Choroid plexus epithelial cell (primary cell): ENCODE results near the gene HTRA1.
A peak's percentile ranks its signal among the peaks of the same experiment; 100 is the strongest.

Experiments used
- DNase-seq: peaks from one replicate; pipeline ENCODE4 v3.0.0-alpha.2; 2010; ENCODE audit warnings: low read depth
- H3K4me3 ChIP-seq: 2 replicates; pipeline ENCODE4 v1.5.1; 2011; ENCODE audit warnings: low read depth, mild to moderate bottlenecking, control low read depth, low read length, moderate library complexity
- CTCF ChIP-seq: conservative IDR thresholded peaks from 2 replicates; pipeline ENCODE4 v1.5.1; 2011; ENCODE audit warnings: low read depth, mild to moderate bottlenecking, control low read depth, inconsistent platforms, low read length, moderate library complexity

The HTRA1 gene

GRCh38 chr10:122510736-122511135 lies 49.4 kb downstream of the HTRA1 start:
- DNase-seq: no peak
- no peak overlapping the region for H3K4me3 ChIP-seq
- TF ChIP-seq CTCF: no peak

GRCh38 chr10:122513053-122513452 lies 51.7 kb downstream of the HTRA1 start:
- no peak for TF ChIP-seq CTCF
- DNase-seq: no peak
- no peak overlapping the region for H3K4me3 ChIP-seq

GRCh38 chr10:122514045-122514840 lies 52.9 kb downstream of the HTRA1 start:
- no peak for TF ChIP-seq CTCF
- peak; percentile 15 for DNase-seq
- no peak overlapping the region for H3K4me3 ChIP-seq

- peak; percentile 16 for DNase-seq
- H3K4me3 ChIP-seq: no peak overlapping the region
- TF ChIP-seq CTCF: no peak
These were observed 53.7 kb downstream of the HTRA1 start for GRCh38 chr10:122515022-122515424.

GRCh38 chr10:122515588-122516231 lies 54.4 kb downstream of the HTRA1 start:
- peak; percentile 18 for DNase-seq
- no peak for TF ChIP-seq CTCF
- no peak overlapping the region for H3K4me3 ChIP-seq

GRCh38 chr10:122516734-122517133 lies 55.4 kb downstream of the HTRA1 start:
- H3K4me3 ChIP-seq: no peak overlapping the region
- TF ChIP-seq CTCF: no peak
- peak; percentile 10 for DNase-seq
